HepG2 (cell line): ENCODE measurements around the gene TJP1. TPM values are rescaled to one million over a fixed set of nuclear protein-coding genes. Genes with fewer than 3 reads are reported as not detected.

Experiments used
- AGO1 ChIP-seq: fragments of 200-400 bp; formaldehyde crosslinking; IDR thresholded peaks from 2 replicates; pipeline ENCODE4 v1.6.1; 2017; ENCODE audit warnings: mild to moderate bottlenecking, low read depth, low read length, moderate library complexity; ENCODE audit not compliant: poor library complexity, severe bottlenecking
- HNF1A ChIP-seq, 2 experiments: sonication (generic) in 1 of 2; formaldehyde crosslinking in 1 of 2; IDR thresholded peaks; 2 replicates each; pipeline versions ENCODE4 v1.4.0 to v1.6.1; 2016 to 2020; ENCODE audit warnings: borderline replicate concordance in 1 of 2, low read depth in 1 of 2, mild to moderate bottlenecking in 1 of 2, missing genetic modification reagents in 1 of 2
- SOX13 ChIP-seq, 3 experiments: fragments of 450-650 bp in 1 of 3; sonication (generic) in 1 of 3; formaldehyde crosslinking in 1 of 3; IDR thresholded peaks in 2 of 3; conservative IDR thresholded peaks in 1 of 3; 2 replicates each; pipeline versions ENCODE4 v1.5.0 to v1.6.1; 2016 to 2020; ENCODE audit warnings: antibody characterized with exemption in 1 of 3, mild to moderate bottlenecking in 1 of 3, missing compliant biosample characterization in 1 of 3, missing genetic modification reagents in 1 of 3, moderate library complexity in 1 of 3
- SP2 ChIP-seq: sonication (generic); formaldehyde crosslinking; IDR thresholded peaks from 2 replicates; pipeline ENCODE4 v1.5.1; 2020; ENCODE audit warnings: mild to moderate bottlenecking, missing genetic modification reagents
- TAF1 ChIP-seq: sonication (generic); formaldehyde crosslinking; IDR thresholded peaks from 2 replicates; pipeline ENCODE4 v1.4.0; 2020; ENCODE audit warnings: missing genetic modification reagents
- TSC22D2 ChIP-seq: sonication (generic); formaldehyde crosslinking; IDR thresholded peaks from 2 replicates; pipeline ENCODE4 v1.5.1; 2020; ENCODE audit warnings: missing genetic modification reagents, mild to moderate bottlenecking, borderline replicate concordance
- ZNF160 ChIP-seq: sonication (generic); formaldehyde crosslinking; IDR thresholded peaks from 2 replicates; pipeline ENCODE4 v1.8.0; 2022; ENCODE audit warnings: mild to moderate bottlenecking, inconsistent platforms, missing genetic modification reagents
- ZNF18 ChIP-seq: sonication (generic); formaldehyde crosslinking; IDR thresholded peaks from 2 replicates; pipeline ENCODE4 v1.8.0; 2022; ENCODE audit warnings: mild to moderate bottlenecking, missing genetic modification reagents; ENCODE audit not compliant: insufficient replicate concordance
- ZNF235 ChIP-seq: sonication (generic); formaldehyde crosslinking; IDR thresholded peaks from 2 replicates; pipeline ENCODE4 v1.8.1; 2023; ENCODE audit warnings: mild to moderate bottlenecking, missing genetic modification reagents, borderline replicate concordance
- ZNF317 ChIP-seq: sonication (generic); formaldehyde crosslinking; IDR thresholded peaks from 2 replicates; pipeline ENCODE4 v1.5.0; 2020; ENCODE audit warnings: mild to moderate bottlenecking, missing genetic modification reagents
- ZNF362 ChIP-seq: sonication (generic); formaldehyde crosslinking; IDR thresholded peaks from 2 replicates; pipeline ENCODE4 v1.4.0; 2020; ENCODE audit warnings: missing genetic modification reagents, mild to moderate bottlenecking, borderline replicate concordance
- ZNF703 ChIP-seq: sonication (generic); formaldehyde crosslinking; IDR thresholded peaks from 2 replicates; pipeline ENCODE4 v1.5.1; 2020; ENCODE audit warnings: missing genetic modification reagents, mild to moderate bottlenecking, moderate library complexity, borderline replicate concordance
- polyA plus RNA-seq, 8 experiments: library from polyadenylated mRNA; depleted of rRNA in 3 of 8; stranded (reverse) in 7 of 8; unstranded in 1 of 8; fragments of >200 nt; fragmentation: Illumina TruSeq in 4 of 8; extraction: Trizol in 4 of 8; gene quantifications; 2 replicates each; pipeline versions ENCODE4 v1.2.1 to v1.2.3, GENCODE V29; 2011 to 2016; ENCODE audit warnings: low read depth in 4 of 8, missing spikeins in 1 of 8, mixed read lengths in 1 of 8; ENCODE audit not compliant: insufficient read depth in 1 of 8
- total RNA-seq, 5 experiments: library from RNA; depleted of rRNA; stranded (reverse); fragments of >200 nt; fragmentation: Illumina TruSeq; extraction: Trizol; gene quantifications; 2 replicates each; pipeline ENCODE4 v1.2.3, GENCODE V29; 2016; ENCODE audit warnings: low read depth in 1 of 5
- TF ChIP-seq, protein P1 (sequence below), 2 experiments: sonication (generic) in 1 of 2; formaldehyde crosslinking in 1 of 2; IDR thresholded peaks; 2 replicates each; pipeline versions ENCODE4 v1.5.1 to v1.6.1; 2011 to 2020; ENCODE audit warnings: borderline replicate concordance in 1 of 2, low read depth in 1 of 2, low read length in 1 of 2, mild to moderate bottlenecking in 1 of 2, missing genetic modification reagents in 1 of 2, moderate library complexity in 1 of 2
- TF ChIP-seq, protein P2 (sequence below): IDR thresholded peaks from 2 replicates; pipeline ENCODE4 v1.6.1; 2016; ENCODE audit warnings: low read depth

The TJP1 gene
- total and polyA plus RNA-seq, 2 of the 13 experiments (the other 11 are each of a cell fraction or from before 2014, with no cell fraction given), result 25.9 to 27.1 TPM

- TF ChIP-seq, protein P1, sequence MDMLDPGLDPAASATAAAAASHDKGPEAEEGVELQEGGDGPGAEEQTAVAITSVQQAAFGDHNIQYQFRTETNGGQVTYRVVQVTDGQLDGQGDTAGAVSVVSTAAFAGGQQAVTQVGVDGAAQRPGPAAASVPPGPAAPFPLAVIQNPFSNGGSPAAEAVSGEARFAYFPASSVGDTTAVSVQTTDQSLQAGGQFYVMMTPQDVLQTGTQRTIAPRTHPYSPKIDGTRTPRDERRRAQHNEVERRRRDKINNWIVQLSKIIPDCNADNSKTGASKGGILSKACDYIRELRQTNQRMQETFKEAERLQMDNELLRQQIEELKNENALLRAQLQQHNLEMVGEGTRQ (IDR thresholded peaks at IDR 0.05; ENCODE audit: low read depth, low read length), result no peak
- TF ChIP-seq, protein P1 (CRISPR knock-in tag; IDR thresholded peaks at IDR 0.05; ENCODE audit: borderline replicate concordance), result no peak
- TF ChIP-seq AGO1 (no peak), SP2 (CRISPR knock-in tag) (no peak), HNF1A (IDR thresholded peaks at IDR 0.05; ENCODE audit: low read depth) (no peak), HNF1A (CRISPR knock-in tag; IDR thresholded peaks at IDR 0.05; ENCODE audit: borderline replicate concordance) (0 out of 2 replicates have a peak, but pooled peaks have one; percentile 26), ZNF317 (no peak), TSC22D2 (CRISPR knock-in tag) (no peak), ZNF703 (no peak), ZNF362 (no peak), ZNF160 (0 out of 2 replicates have a peak, but pooled peaks have one; percentile 22), ZNF18 (CRISPR knock-in tag) (no peak), SOX13 (IDR thresholded peaks at IDR 0.05) (no peak), SOX13 (CRISPR knock-in tag; conservative IDR thresholded peaks at IDR 0.05 in 1 of 2, IDR thresholded peaks at IDR 0.05 in 1 of 2) (no peak), TAF1 (CRISPR knock-in tag) (peak; percentile 78), ZNF235 (CRISPR knock-in tag) (peak; percentile 24; the same call in 1 of the 2 replicates)
- TF ChIP-seq, protein P2, sequence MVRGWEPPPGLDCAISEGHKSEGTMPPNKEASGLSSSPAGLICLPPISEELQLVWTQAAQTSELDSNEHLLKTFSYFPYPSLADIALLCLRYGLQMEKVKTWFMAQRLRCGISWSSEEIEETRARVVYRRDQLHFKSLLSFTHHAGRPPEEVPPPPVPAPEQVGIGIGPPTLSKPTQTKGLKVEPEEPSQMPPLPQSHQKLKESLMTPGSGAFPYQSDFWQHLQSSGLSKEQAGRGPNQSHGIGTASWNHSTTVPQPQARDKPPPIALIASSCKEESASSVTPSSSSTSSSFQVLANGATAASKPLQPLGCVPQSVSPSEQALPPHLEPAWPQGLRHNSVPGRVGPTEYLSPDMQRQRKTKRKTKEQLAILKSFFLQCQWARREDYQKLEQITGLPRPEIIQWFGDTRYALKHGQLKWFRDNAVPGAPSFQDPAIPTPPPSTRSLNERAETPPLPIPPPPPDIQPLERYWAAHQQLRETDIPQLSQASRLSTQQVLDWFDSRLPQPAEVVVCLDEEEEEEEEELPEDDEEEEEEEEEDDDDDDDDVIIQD, result no peak
Measured at GRCh38 chr15:29822100-29822683, at the start of gene TJP1 (continued).
